Endothelial cell of umbilical vein (primary cell): ENCODE data around the gene TCHHL1. TPM values are rescaled to one million over a fixed set of nuclear protein-coding genes. Genes with fewer than 3 reads are reported as not detected.

ENCODE experiments used
- BruUV-seq: library from RNA; stranded (reverse); fragments of 400-500 nt; replicated peaks from 2 replicates; lab custom pipeline; 2021; lab: Mats Ljungman, UMichigan
- CTCF ChIA-PET: fragments of 300-600, 350-600 bp; sonication (Branson Sonifier 250); formaldehyde crosslinking; loops from one replicate; lab custom pipeline; 2021; ENCODE audit warnings: antibody characterized with exemption, inconsistent platforms; lab: Charles Lee
- POLR2A ChIA-PET: fragments of 300-600, 350-600 bp; sonication (Branson Sonifier 250); formaldehyde crosslinking; loops from one replicate; lab custom pipeline; 2021; ENCODE audit warnings: antibody characterized with exemption, inconsistent platforms; lab: Charles Lee
- DNase-seq: peaks from one replicate; pipeline ENCODE4 v3.0.0-alpha.2; 2011; ENCODE audit warnings: low read depth, low spot score
- FAIRE-seq: peaks from 2 replicates; lab custom pipeline; 2011; peaks lifted over from hg19 to GRCh38; lab: Jason Lieb, UNC
- H2AFZ ChIP-seq: 2 replicates; pipeline ENCODE4 v1.6.0; 2012; ENCODE audit warnings: low read depth, low read length, control low read depth, inconsistent platforms
- H3K27ac ChIP-seq: 2 replicates; pipeline ENCODE4 v1.5.1; 2011; ENCODE audit warnings: low read depth, mild to moderate bottlenecking, control low read depth, low read length, moderate library complexity; ENCODE audit not compliant: insufficient read depth
- H3K27me3 ChIP-seq, 2 experiments: 2 replicates each; pipeline versions ENCODE4 v1.6.0 to v1.6.1; 2011; ENCODE audit warnings: low read length in 2 of 2, mixed read lengths in 1 of 2; ENCODE audit not compliant: control insufficient read depth in 2 of 2, insufficient read depth in 2 of 2
- H3K36me3 ChIP-seq, 2 experiments: 2 replicates in 1 of 2; 3 replicates in 1 of 2; pipeline ENCODE4 v1.5.1; 2011; ENCODE audit warnings: low read length in 2 of 2, mild to moderate bottlenecking in 1 of 2, moderate library complexity in 1 of 2; ENCODE audit not compliant: control insufficient read depth in 2 of 2, insufficient read depth in 2 of 2; ENCODE audit errors: extremely low read depth in 1 of 2
- H3K4me1 ChIP-seq: 3 replicates; pipeline ENCODE4 v1.5.1; 2011; ENCODE audit warnings: mild to moderate bottlenecking, low read length; ENCODE audit not compliant: control insufficient read depth, insufficient read depth; ENCODE audit errors: extremely low read depth
- H3K4me2 ChIP-seq: 2 replicates; pipeline ENCODE4 v1.6.1; 2011; ENCODE audit warnings: low read length, control low read depth, mixed read lengths; ENCODE audit not compliant: insufficient read depth
- H3K4me3 ChIP-seq, 3 experiments: fragments of 200-600 bp in 1 of 3; sonication (generic), shearing (Covaris generic) in 1 of 3; replicated peaks in 1 of 3; 2 replicates each; pipeline ENCODE4 v1.5.1; 2011 to 2016; ENCODE audit warnings: control low read depth in 3 of 3, low read length in 3 of 3, mild to moderate bottlenecking in 2 of 3, inconsistent platforms in 1 of 3, low read depth in 1 of 3, moderate library complexity in 1 of 3; ENCODE audit not compliant: insufficient read depth in 1 of 3
- H3K79me2 ChIP-seq: 2 replicates; pipeline ENCODE4 v1.6.0; 2012; ENCODE audit warnings: low read length, inconsistent platforms; ENCODE audit not compliant: control insufficient read depth, insufficient read depth
- H3K9ac ChIP-seq: replicated peaks from 2 replicates; pipeline ENCODE3; 2011; ENCODE audit warnings: low read length, control low read depth; ENCODE audit not compliant: insufficient read depth; ENCODE audit errors: extremely low read depth
- H3K9me1 ChIP-seq: replicated peaks from 3 replicates; pipeline ENCODE4 v1.6.0; 2011; ENCODE audit warnings: mild to moderate bottlenecking, low read length; ENCODE audit not compliant: control insufficient read depth, insufficient read depth; ENCODE audit errors: extremely low read depth
- H3K9me3 ChIP-seq: replicated peaks from 2 replicates; pipeline ENCODE4 v1.5.1; 2012; ENCODE audit warnings: low read length, inconsistent platforms; ENCODE audit not compliant: control insufficient read depth, insufficient read depth
- H4K20me1 ChIP-seq: replicated peaks from 2 replicates; pipeline ENCODE3; 2011; ENCODE audit warnings: mild to moderate bottlenecking, low read length; ENCODE audit not compliant: control insufficient read depth, insufficient read depth; ENCODE audit errors: extremely low read depth
- EZH2 ChIP-seq: IDR thresholded peaks from 2 replicates; pipeline ENCODE4 v1.6.1; 2012; ENCODE audit warnings: borderline replicate concordance, low read depth, mild to moderate bottlenecking, moderate library complexity, low read length, inconsistent platforms; ENCODE audit not compliant: severe bottlenecking
- FOS ChIP-seq: IDR thresholded peaks from 2 replicates; pipeline ENCODE4 v1.6.1; 2011; ENCODE audit warnings: mild to moderate bottlenecking, low read length, moderate library complexity, borderline replicate concordance; ENCODE audit not compliant: insufficient read depth
- GATA2 ChIP-seq: IDR thresholded peaks from 2 replicates; pipeline ENCODE4 v1.7.0; 2011; ENCODE audit warnings: low read depth, mild to moderate bottlenecking, moderate library complexity, mixed read lengths, low read length; ENCODE audit not compliant: insufficient read length, insufficient read depth
- JUN ChIP-seq: IDR thresholded peaks from 2 replicates; pipeline ENCODE4 v1.6.1; 2011; ENCODE audit warnings: borderline replicate concordance, low read depth; ENCODE audit not compliant: insufficient read length, insufficient read depth
- MYC ChIP-seq: IDR thresholded peaks from one replicate; pipeline ENCODE4 v1.6.1; 2011; ENCODE audit warnings: mild to moderate bottlenecking, low read depth, low read length
- POLR2A ChIP-seq: IDR thresholded peaks from 2 replicates; pipeline ENCODE4 v1.6.1; 2012; ENCODE audit warnings: low read depth, mild to moderate bottlenecking, control low read depth, low read length
- POLR2AphosphoS5 ChIP-seq: IDR thresholded peaks from 2 replicates; pipeline ENCODE4 v1.6.1; 2012; ENCODE audit warnings: low read depth, mild to moderate bottlenecking, control low read depth, low read length, moderate library complexity; ENCODE audit not compliant: insufficient read depth
- dilution Hi-C: fragments of 300-500 bp; cut with MboI; formaldehyde crosslinking; loops from one replicate; pipeline ENCODE4 v1.15.0; 2019; ENCODE audit warnings: low sequenced_read_pairs; ENCODE audit not compliant: extremely low pct_ligation_motif_present
- intact Hi-C: fragments of 100-400 bp; cut with micrococcal nuclease; formaldehyde crosslinking; loops from one replicate; pipeline ENCODE4 v1.10.0; 2022
- polyA plus RNA-seq, 4 experiments: library from polyadenylated mRNA; depleted of rRNA in 3 of 4; stranded (reverse) in 3 of 4; unstranded in 1 of 4; fragments of >200 nt; gene quantifications; 2 replicates each; pipeline versions ENCODE4 v1.2.1 to v1.2.3, GENCODE V29; 2011 to 2012; ENCODE audit warnings: missing spikeins in 1 of 4
- total RNA-seq: library from RNA; stranded (reverse); gene quantifications from 2 replicates; pipeline ENCODE4 v1.2.3, GENCODE V29; 2021
- TF ChIP-seq, protein P1 (sequence below): IDR thresholded peaks from 2 replicates; pipeline ENCODE4 v1.6.1; 2011; ENCODE audit not compliant: insufficient read depth, insufficient read length
- TF ChIP-seq, protein P2 (sequence below), 2 donors: IDR thresholded peaks; 1 replicate in 1 of 2; 2 replicates in 1 of 2; pipeline ENCODE4 v1.5.1; 2011; ENCODE audit warnings: low read length in 2 of 2, mild to moderate bottlenecking in 2 of 2, moderate library complexity in 2 of 2, control low read depth in 1 of 2, inconsistent platforms in 1 of 2, low read depth in 1 of 2; ENCODE audit not compliant: insufficient read depth in 1 of 2; ENCODE audit errors: extremely low read depth in 1 of 2

The TCHHL1 gene
- total and polyA plus RNA-seq, 2 donors (not counting 3 experiments of a cell fraction or from before 2014, with no cell fraction given): not detected

DNA sequence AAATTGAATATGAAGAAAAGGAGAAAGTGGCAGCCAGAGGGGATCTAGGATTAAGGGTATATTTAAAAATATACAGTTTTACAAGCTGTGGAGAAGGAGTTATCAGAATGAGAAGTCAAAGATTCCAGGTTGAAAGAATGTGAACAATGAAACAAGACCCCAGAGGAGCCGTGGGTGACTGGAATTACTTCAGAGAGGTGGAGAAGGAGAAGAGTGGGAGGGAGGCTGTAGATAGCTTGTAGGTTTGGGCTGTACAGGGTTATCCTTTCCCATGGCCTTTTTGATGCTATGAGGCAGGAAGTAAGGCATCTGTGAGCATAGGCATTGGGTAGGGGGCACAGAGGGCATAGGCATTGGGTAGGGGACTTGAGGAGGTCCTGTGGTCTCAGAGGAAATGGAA lies 46.8 kb downstream of the TCHHL1 start:
- ChIA-PET CTCF (no interaction called here), POLR2A (no interaction called here)
- H3K79me2 ChIP-seq: no peaks in the 10 kb centered on the region
- no peak overlapping the region for H3K9ac ChIP-seq
- intact Hi-C loops: no loop called here
- DNase-seq (no peak), FAIRE-seq (no peak)
- no peaks in the 10 kb centered on the region for H3K36me3 ChIP-seq
- H2AFZ ChIP-seq: no peak overlapping the region
- BruUV-seq: no TSS peak
- no peaks in the 10 kb centered on the region for H3K9me1 ChIP-seq
- peaks cover 2% of the 10 kb centered on the region for H3K4me1 ChIP-seq
- H4K20me1 ChIP-seq: no peaks in the 10 kb centered on the region
- H3K27ac ChIP-seq: no peak overlapping the region
- H3K27me3 ChIP-seq: peaks cover 44 to 49% of the 10 kb centered on the region in 2 experiments
- TF ChIP-seq EZH2 (no peak), POLR2A (no peak), GATA2 (no peak), POLR2AphosphoS5 (no peak), MYC (no peak), JUN (no peak), FOS (no peak)
- TF ChIP-seq, protein P1, sequence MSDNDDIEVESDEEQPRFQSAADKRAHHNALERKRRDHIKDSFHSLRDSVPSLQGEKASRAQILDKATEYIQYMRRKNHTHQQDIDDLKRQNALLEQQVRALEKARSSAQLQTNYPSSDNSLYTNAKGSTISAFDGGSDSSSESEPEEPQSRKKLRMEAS: no peak
- TF ChIP-seq, protein P2, sequence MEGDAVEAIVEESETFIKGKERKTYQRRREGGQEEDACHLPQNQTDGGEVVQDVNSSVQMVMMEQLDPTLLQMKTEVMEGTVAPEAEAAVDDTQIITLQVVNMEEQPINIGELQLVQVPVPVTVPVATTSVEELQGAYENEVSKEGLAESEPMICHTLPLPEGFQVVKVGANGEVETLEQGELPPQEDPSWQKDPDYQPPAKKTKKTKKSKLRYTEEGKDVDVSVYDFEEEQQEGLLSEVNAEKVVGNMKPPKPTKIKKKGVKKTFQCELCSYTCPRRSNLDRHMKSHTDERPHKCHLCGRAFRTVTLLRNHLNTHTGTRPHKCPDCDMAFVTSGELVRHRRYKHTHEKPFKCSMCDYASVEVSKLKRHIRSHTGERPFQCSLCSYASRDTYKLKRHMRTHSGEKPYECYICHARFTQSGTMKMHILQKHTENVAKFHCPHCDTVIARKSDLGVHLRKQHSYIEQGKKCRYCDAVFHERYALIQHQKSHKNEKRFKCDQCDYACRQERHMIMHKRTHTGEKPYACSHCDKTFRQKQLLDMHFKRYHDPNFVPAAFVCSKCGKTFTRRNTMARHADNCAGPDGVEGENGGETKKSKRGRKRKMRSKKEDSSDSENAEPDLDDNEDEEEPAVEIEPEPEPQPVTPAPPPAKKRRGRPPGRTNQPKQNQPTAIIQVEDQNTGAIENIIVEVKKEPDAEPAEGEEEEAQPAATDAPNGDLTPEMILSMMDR (IDR thresholded peaks at IDR 0.05; ENCODE audit: extremely low read depth in 1 of 2, insufficient read depth in 1 of 2, low read depth in 1 of 2, low read length in 2 of 2): no peak
- H3K4me2 ChIP-seq: no peak overlapping the region
- dilution Hi-C loops: no loop called here
- H3K4me3 ChIP-seq: no peak overlapping the region
- no peaks in the 10 kb centered on the region for H3K9me3 ChIP-seq
